Subcutaneous adipose tissue (tissue), 4 donors: ENCODE results near the gene RPS2. TPM values are rescaled to one million over a fixed set of nuclear protein-coding genes. Genes with fewer than 3 reads are reported as not detected.

Experiments
- total RNA-seq, 4 donors: library from RNA; depleted of rRNA; stranded (reverse); fragments of >200 nt; gene quantifications; one replicate each; pipeline ENCODE4 v1.1.0, GENCODE V29; 2016
- TF ChIP-seq, protein P1 (sequence below): fragments of 450-650 bp; IDR thresholded peaks from one replicate; pipeline ENCODE4 v1.5.1; 2016; ENCODE audit warnings: low read depth, mild to moderate bottlenecking, control low read depth, antibody characterized with exemption, moderate library complexity

The RPS2 gene
- total RNA-seq, 4 donors from 2014 or later, result 1,492 to 1,850 (median 1,797) TPM

DNA sequence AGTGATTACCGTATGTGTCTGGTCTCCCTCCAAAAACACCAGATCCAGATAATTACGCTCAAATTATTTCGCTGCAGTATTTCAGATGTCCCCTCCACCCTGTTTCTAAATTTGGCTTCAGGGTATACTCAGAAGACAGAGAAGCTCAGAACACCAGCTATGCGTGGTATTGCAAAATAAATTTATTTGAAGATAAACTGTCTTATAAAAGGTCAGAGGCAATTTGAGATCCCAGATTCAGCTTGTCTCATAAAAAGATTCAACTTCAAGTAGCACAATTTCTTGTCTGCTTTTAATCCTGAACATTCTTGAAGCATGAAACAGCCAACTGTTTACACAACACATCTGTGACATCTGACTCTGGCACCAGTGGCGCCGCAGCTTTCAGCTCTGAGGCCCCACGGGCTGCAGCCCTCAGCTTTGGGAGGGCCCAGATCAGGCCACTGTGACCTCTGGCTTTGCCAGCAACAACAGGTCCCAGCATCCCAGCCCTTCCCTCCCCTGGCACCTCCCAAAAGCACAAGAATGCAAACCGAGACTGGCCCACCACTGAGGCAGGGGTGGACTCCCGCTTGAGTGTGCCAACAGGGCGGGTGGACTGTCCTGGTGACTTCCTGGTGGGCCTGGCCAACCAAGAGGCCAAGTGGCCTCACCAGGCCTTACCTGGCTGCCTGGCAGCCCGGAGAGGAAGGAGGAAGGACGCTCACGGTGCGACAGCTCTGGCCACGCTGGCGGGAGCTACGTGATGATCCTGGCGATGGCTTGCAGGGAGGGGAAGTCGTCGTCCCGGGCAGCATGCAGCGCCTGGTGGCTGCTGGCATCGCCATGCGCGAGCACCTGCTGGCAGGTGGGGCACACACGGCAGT, 33.1 kb upstream of the RPS2 start:
- TF ChIP-seq, protein P1, sequence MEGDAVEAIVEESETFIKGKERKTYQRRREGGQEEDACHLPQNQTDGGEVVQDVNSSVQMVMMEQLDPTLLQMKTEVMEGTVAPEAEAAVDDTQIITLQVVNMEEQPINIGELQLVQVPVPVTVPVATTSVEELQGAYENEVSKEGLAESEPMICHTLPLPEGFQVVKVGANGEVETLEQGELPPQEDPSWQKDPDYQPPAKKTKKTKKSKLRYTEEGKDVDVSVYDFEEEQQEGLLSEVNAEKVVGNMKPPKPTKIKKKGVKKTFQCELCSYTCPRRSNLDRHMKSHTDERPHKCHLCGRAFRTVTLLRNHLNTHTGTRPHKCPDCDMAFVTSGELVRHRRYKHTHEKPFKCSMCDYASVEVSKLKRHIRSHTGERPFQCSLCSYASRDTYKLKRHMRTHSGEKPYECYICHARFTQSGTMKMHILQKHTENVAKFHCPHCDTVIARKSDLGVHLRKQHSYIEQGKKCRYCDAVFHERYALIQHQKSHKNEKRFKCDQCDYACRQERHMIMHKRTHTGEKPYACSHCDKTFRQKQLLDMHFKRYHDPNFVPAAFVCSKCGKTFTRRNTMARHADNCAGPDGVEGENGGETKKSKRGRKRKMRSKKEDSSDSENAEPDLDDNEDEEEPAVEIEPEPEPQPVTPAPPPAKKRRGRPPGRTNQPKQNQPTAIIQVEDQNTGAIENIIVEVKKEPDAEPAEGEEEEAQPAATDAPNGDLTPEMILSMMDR, result no peak

DNA sequence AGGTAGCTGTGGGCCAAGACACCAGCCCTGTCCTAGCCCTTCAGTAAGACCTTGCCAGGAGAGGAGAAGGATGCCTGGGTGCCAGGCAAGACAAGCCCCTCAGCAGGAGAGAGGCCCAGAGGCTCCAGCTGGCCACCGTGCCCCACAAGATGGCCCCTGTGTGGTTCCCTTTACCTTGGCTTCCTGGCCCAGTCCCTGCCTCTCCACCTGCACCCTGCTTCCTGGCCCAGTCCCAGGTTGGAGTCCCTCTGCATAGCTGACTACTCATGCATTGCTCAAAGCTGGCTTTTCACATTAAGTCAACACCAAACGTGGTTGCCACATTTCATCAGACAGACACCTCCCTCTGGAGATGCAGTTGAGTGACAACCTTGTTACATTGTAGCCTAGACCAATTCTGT, 29.1 kb upstream of the RPS2 start:
- TF ChIP-seq, protein P1, result no peak

DNA sequence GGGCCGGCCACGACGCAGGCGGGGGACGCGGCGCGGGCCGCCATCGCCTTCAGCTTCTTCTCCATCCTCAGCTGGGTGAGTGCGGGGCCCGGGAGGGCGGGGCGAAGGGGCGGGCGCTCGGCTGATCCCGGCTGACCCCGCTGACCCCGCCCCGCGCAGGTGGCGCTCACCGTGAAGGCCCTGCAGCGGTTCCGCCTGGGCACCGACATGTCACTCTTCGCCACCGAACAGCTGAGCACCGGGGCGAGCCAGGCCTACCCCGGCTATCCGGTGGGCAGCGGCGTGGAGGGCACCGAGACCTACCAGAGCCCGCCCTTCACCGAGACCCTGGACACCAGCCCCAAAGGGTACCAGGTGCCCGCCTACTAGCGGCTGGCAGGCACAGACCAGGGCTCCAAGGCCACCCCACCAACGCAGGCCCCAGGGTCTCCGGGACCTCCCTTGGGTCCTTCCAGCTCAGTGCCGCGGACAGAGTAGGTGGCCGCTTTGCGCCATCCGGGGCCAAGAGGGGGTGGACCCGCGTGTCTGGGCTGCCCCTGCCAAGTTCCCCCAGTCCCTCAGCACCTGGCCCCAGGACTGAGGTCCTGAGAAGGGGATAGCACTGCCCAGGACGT, 28.2 kb upstream of the RPS2 start:
- TF ChIP-seq, protein P1, result no peak

DNA sequence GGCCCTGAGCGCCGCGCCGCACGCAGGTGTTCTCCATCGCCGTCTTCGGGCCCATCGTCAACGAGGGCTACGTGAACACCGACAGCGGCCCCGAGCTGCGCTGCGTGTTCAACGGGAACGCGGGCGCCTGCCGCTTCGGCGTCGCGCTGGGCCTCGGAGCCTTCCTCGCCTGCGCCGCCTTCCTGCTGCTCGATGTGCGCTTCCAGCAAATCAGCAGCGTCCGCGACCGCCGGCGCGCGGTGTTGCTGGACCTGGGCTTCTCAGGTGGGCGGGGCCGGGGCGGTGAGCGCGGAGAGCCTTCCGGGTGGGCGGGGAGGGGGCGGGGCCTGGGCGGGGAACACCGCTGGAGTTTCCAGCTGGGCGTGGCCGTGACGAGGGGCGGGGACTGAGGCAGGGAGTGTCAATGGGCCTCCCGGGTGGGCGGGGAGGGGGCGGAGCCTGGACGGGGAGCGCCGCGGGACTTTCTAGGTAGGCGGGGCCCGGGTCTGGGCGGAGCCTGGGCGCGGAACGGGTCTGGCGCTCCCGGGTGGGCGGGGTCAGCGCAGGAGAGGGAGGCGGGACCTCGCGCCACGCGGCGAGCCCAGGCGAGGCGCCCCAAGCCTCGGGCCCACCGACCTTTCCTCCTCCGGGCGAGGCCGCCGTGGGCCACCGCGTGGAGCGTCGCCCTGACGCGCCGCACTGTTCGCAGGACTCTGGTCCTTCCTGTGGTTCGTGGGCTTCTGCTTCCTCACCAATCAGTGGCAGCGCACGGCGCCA, 27.5 kb upstream of the RPS2 start:
- TF ChIP-seq, protein P1, result no peak

DNA sequence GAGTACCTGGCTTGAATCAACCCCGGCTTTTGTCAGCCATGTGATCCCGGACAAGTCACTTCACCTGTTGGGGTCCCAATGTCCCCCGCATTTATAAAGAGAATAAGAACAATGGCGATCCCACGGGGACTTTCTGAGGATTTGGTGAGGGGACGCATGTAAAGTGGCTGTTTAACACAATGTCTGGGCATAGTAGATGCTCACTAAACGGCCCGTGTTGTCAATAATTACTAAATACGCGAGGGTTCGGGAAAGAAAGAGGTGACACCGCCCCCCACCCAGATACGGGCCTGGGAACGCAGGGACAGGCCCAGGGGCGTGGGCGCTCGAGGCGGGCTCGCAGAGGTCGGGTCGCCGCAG, 26.9 kb upstream of the RPS2 start:
- TF ChIP-seq, protein P1, result no peak

DNA sequence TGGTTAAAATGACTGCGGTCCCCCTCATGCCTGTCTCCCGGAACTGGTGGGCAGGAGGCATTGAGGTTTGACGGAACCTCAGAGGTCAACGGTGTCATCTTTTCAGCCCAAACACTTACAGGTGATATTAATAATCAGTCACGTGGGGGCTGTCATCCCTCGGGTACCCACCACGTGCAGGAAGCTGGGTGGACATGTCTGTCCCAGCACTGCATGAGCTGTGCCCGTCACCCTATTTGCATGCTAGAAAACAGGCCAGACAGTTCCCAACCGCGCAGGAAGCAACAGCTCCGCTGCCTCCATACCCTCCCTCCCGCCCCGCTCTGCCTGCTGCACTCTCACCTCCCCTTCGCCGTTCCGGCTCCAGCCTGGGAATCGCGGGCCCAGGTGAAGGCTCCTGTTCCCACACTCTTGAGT, 26.5 kb upstream of the RPS2 start:
- TF ChIP-seq, protein P1, result no peak
